ENCODE results near the gene ITGBL1. TPM values are rescaled to one million over a fixed set of nuclear protein-coding genes. Genes with fewer than 3 reads are reported as not detected.

The ITGBL1 gene
- total and polyA plus RNA-seq, 2 of the 4 experiments (the other 2 are of a cell fraction), result 22.2 to 24.2 TPM

DNA sequence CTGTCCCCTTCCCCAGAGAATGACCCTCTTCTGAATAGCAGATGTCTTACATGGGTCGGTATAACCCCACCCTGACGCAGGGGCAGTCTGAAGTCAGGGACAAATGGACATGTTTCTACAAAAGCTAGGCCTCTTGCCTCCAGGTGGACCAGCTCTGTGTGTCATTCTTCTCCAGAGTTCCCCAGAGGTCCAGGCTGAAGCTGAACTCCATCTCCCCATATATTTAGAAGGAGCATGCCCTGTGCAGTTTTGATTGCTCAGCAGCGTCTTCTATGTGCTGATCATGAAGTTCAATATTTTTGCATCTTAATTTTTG, 27.4 kb upstream of the ITGBL1 start:
- H3K4me3 ChIP-seq (ENCODE audit: insufficient read depth, low read depth, low read length), result no peak overlapping the region
- no peaks in the 10 kb centered on the region for H3K27me3 ChIP-seq (ENCODE audit: control insufficient read depth, insufficient read depth, low read length)
- H3K56ac ChIP-seq (ENCODE audit: extremely low read depth, insufficient read depth, low read length), result no peak overlapping the region
- H3K4me1 ChIP-seq (ENCODE audit: control insufficient read depth, insufficient read depth, low read length), result no peaks in the 10 kb centered on the region
- H3K14ac ChIP-seq (replicated peaks; ENCODE audit: low read depth, low read length), result no peak overlapping the region
- H4K8ac ChIP-seq (ENCODE audit: low read depth in 2 of 2, low read length in 2 of 2), result no peak overlapping the region
- H2AK5ac ChIP-seq (ENCODE audit: low read depth, low read length), result no peak overlapping the region; the same call in 1 of the 2 replicates
- H3K9me3 ChIP-seq (ENCODE audit: control insufficient read depth, insufficient read depth, low read length), result no peaks in the 10 kb centered on the region
- H3K36me3 ChIP-seq (ENCODE audit: control insufficient read depth, insufficient read depth, low read length), result no peaks in the 10 kb centered on the region
- no peak overlapping the region for H2BK120ac ChIP-seq (ENCODE audit: low read depth, low read length)
- dilution Hi-C loops (cut with HindIII; ENCODE audit: low sequenced_read_pairs, unreplicated experiment), result no loop called here
- H2BK5ac ChIP-seq (ENCODE audit: low read depth, low read length, poor library complexity, severe bottlenecking), result no peak overlapping the region
- ATAC-seq (ENCODE audit: low read depth) (no peak), DNase-seq (no peak)
- no CpG with 5 or more reads among the region's 3 CpGs for WGBS, 2 experiments (ENCODE audit: extremely low coverage in 2 of 2, insufficient read length in 1 of 2)
- H2AK9ac ChIP-seq (replicated peaks; ENCODE audit: low read depth, low read length, poor library complexity), result no peak overlapping the region
- H3K4ac ChIP-seq (ENCODE audit: low read depth, low read length), result no peak overlapping the region
- H4K5ac ChIP-seq (ENCODE audit: low read depth, low read length), result no peak overlapping the region
- ChIA-PET POLR2A (ENCODE audit: unreplicated experiment) (no interaction called here), CTCF (no interaction called here)
- H3K9me1 ChIP-seq (ENCODE audit: insufficient read depth, low read length), result no peaks in the 10 kb centered on the region
- H2AFZ ChIP-seq (replicated peaks; ENCODE audit: low read length, poor library complexity), result no peak overlapping the region
- no peak overlapping the region for H2BK15ac ChIP-seq (ENCODE audit: low read depth, low read length)
- no peaks in the 10 kb centered on the region for H4K20me1 ChIP-seq (ENCODE audit: insufficient read depth, low read length)
- H3K4me2 ChIP-seq (ENCODE audit: low read depth, low read length), result no peak overlapping the region
- no peak for TF ChIP-seq POLR2A (IDR thresholded peaks at IDR 0.05; ENCODE audit: low read depth, low read length)
- TF ChIP-seq BHLHE40 (IDR thresholded peaks at IDR 0.05; ENCODE audit: low read depth, low read length), result no peak
- TF ChIP-seq RAD21 (IDR thresholded peaks at IDR 0.05; ENCODE audit: low read length), result no peak
- no peak for TF ChIP-seq RFX5 (IDR thresholded peaks at IDR 0.05; ENCODE audit: low read depth, low read length)
- TF ChIP-seq CTCF (conservative IDR thresholded peaks at IDR 0.05; ENCODE audit: low read depth, low read length), result no peak
- no peak for TF ChIP-seq NFE2L2 (IDR thresholded peaks at IDR 0.05; ENCODE audit: low read depth, low read length)
- no peak for TF ChIP-seq CHD1 (IDR thresholded peaks at IDR 0.05; ENCODE audit: low read depth, low read length)
- no peak for TF ChIP-seq SMC3 (IDR thresholded peaks at IDR 0.05; ENCODE audit: low read depth, low read length)
- no peak for TF ChIP-seq FOS (IDR thresholded peaks at IDR 0.05; ENCODE audit: low read depth, low read length)
- no peak for TF ChIP-seq MAFK (IDR thresholded peaks at IDR 0.05; ENCODE audit: low read depth, low read length)
- no peak for TF ChIP-seq CEBPB (IDR thresholded peaks at IDR 0.05; ENCODE audit: low read depth, low read length)
- no peak for TF ChIP-seq MXI1 (IDR thresholded peaks at IDR 0.05; ENCODE audit: borderline replicate concordance, low read depth, low read length)
- H3K23ac ChIP-seq (ENCODE audit: low read depth, low read length), result no peak overlapping the region
- intact Hi-C loops (cut with micrococcal nuclease), result no loop called here
- H3K79me1 ChIP-seq (ENCODE audit: low read depth in 1 of 2, low read length in 2 of 2), result no peaks in the 10 kb centered on the region
- H3K27ac ChIP-seq (ENCODE audit: insufficient read depth, low read length), result no peak overlapping the region
- BruUV-seq (replicated peaks), result no TSS peak
- in situ Hi-C loops (cut with MboI; ENCODE audit: low sequenced_read_pairs), result no loop called here
- no peak overlapping the region for H4K91ac ChIP-seq (ENCODE audit: insufficient read depth, low read depth, low read length)
- no peak overlapping the region for H2BK20ac ChIP-seq (ENCODE audit: low read depth, low read length)
- H3K9ac ChIP-seq (ENCODE audit: low read depth, low read length), result no peak overlapping the region
- no peak overlapping the region; the same call in 1 of the 2 replicates for H3K18ac ChIP-seq (ENCODE audit: low read depth, low read length)

Measured in IMR-90 (cell line).